Coronary artery (tissue), 2 donors: Measurements from ENCODE around the gene DMKN.
A peak's percentile ranks its signal among the peaks of the same experiment; 100 is the strongest.

Experiments used
- DNase-seq: peaks from one replicate; pipeline ENCODE4 v3.0.0-alpha.2; 2017; ENCODE audit warnings: low spot score
- H3K27ac ChIP-seq, 2 donors: fragments of 200-600 bp; sonication (generic); one replicate each; pipeline ENCODE4 v1.5.1; 2016 to 2019
- H3K4me3 ChIP-seq: fragments of 200-600 bp; sonication (generic); 2 replicates; pipeline ENCODE4 v1.5.1; 2016; ENCODE audit warnings: mild to moderate bottlenecking, moderate library complexity
- TF ChIP-seq, protein P1 (sequence below): fragments of 200-600 bp; sonication (generic); IDR thresholded peaks from one replicate; pipeline ENCODE4 v1.5.1; 2019; ENCODE audit warnings: antibody characterized with exemption

The DMKN gene

DNA sequence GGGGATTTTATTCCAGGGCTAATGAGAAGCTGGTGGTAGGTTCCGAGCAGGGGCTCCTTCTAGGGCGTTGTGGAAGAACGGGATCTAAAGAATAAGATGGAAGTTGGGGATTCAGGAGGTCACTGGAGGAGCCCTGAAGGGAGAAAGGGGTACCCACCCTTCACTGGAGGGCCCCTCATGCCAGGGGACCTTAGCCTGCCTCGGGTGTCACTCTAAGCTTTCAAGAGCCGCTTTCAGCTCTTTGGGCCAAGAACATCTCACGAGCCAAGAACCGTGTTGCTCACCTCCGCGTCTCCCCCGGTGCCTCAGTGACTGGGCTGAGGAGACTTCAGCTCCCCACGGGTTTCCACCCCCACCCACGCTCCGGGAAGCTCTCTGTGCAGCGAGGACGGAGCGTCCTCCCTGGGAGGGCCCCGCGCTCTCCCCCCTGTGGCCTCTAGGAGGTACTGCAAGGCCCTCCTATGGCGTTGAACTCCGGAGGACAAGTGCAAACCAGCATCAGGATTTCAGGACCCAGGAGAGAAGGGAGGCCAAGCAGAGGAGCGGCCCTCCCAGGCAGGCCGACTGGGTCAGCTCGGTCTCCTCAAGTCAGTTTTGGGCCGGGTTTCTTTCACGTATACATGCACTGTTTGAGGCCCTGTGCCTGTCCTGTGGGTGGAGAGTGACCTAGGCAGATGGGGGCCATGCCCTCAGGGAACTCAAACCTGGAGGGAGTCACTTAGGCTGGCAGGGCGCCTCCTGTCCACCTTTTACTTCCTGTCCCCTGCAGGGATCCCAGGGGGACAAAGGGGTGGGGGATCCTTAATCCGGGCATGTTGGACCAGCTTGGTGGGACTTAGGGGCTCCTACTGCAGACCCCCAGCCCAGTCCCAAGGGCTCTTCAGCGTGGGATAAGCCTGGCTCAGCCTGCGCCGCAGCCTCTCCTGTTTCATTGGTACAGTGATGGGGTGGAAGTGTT lies 18.1 kb downstream of the DMKN start:
- TF ChIP-seq, protein P1, sequence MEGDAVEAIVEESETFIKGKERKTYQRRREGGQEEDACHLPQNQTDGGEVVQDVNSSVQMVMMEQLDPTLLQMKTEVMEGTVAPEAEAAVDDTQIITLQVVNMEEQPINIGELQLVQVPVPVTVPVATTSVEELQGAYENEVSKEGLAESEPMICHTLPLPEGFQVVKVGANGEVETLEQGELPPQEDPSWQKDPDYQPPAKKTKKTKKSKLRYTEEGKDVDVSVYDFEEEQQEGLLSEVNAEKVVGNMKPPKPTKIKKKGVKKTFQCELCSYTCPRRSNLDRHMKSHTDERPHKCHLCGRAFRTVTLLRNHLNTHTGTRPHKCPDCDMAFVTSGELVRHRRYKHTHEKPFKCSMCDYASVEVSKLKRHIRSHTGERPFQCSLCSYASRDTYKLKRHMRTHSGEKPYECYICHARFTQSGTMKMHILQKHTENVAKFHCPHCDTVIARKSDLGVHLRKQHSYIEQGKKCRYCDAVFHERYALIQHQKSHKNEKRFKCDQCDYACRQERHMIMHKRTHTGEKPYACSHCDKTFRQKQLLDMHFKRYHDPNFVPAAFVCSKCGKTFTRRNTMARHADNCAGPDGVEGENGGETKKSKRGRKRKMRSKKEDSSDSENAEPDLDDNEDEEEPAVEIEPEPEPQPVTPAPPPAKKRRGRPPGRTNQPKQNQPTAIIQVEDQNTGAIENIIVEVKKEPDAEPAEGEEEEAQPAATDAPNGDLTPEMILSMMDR = peak; percentile 98
- H3K4me3 ChIP-seq = no peak overlapping the region
- DNase-seq = no peak
- H3K27ac ChIP-seq = no peak overlapping the region

GRCh38 chr19:35493971-35494370 lies 19.5 kb downstream of the DMKN start:
- TF ChIP-seq, protein P1 = no peak
- no peak overlapping the region for H3K27ac ChIP-seq
- DNase-seq = no peak
- H3K4me3 ChIP-seq = no peak overlapping the region

GRCh38 chr19:35491836-35492360 lies 21.6 kb downstream of the DMKN start:
- no peak overlapping the region for H3K27ac ChIP-seq
- DNase-seq = no peak
- H3K4me3 ChIP-seq = no peak overlapping the region
- TF ChIP-seq, protein P1 = no peak

DNA sequence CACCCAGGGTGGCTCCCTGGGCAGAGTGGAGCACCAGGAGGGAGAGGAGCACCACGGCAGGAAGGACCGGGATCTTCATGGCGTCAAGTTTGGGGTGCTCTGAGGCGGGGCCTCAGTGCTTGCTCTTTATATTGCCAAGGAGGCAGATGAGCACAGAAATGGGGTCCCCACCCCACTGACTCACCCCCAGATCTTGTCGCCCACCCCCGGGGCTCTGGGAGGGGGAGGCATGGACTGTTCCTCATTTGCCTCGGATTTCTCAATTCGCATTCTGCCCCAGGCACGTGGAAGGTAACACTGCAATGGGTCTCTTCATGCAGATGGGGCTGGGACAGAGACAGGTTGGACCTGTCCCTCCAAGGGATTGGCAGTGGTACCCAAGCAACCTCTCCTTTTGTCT lies 23.1 kb downstream of the DMKN start, which contains the start of gene KRTDAP:
TSS of gene KRTDAP (minus strand) at position 101 of the 400 bp plus-strand sequence. CDS start at position 79, 22 bp downstream.
- no peak within 1 kb of the TSS for H3K4me3 ChIP-seq

GRCh38 chr19:35488677-35489076 lies 24.8 kb downstream of the DMKN start:
- H3K27ac ChIP-seq = no peak overlapping the region
- TF ChIP-seq, protein P1 = no peak
- DNase-seq = no peak
- no peak overlapping the region for H3K4me3 ChIP-seq

More for the DNA sequence above, 23.1 kb downstream of the DMKN start, which contains the start of gene KRTDAP:
- H3K27ac ChIP-seq = no peak within 1 kb of the TSS
- no peak for DNase-seq
- TF ChIP-seq, protein P1 = no peak

- Histone ChIP-seq H3K4me3 (no peak overlapping the region), H3K27ac (no peak overlapping the region)
- no peak for DNase-seq
- TF ChIP-seq, protein P1 = no peak
These were observed 25.7 kb downstream of the DMKN start for GRCh38 chr19:35487656-35488182.
